Measurements from ENCODE around the gene PSMD3.

The PSMD3 gene

GRCh38 chr17:40024901-40025300, 44.3 kb downstream of the PSMD3 start:
- DNase-seq = no peak

DNA sequence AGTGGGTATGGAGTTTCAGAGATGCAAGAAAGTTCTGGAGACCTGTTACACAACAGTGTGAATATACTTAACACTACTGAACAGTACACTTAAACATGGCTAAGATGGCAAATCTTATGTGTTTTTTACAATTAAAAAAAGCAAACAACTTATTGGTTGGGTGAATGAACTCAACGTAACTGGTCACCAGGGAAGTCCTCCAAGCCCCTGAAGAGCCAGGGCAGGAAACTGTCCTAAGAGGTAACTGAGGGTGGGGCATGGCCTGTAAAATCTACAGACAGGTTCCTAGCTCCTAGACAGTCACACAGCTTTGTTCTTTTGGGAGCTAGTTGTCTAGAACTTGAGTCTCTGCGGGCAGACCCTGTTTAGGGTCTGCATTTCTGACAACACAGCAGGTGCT, 45.0 kb downstream of the PSMD3 start:
- no peak for DNase-seq

DNA sequence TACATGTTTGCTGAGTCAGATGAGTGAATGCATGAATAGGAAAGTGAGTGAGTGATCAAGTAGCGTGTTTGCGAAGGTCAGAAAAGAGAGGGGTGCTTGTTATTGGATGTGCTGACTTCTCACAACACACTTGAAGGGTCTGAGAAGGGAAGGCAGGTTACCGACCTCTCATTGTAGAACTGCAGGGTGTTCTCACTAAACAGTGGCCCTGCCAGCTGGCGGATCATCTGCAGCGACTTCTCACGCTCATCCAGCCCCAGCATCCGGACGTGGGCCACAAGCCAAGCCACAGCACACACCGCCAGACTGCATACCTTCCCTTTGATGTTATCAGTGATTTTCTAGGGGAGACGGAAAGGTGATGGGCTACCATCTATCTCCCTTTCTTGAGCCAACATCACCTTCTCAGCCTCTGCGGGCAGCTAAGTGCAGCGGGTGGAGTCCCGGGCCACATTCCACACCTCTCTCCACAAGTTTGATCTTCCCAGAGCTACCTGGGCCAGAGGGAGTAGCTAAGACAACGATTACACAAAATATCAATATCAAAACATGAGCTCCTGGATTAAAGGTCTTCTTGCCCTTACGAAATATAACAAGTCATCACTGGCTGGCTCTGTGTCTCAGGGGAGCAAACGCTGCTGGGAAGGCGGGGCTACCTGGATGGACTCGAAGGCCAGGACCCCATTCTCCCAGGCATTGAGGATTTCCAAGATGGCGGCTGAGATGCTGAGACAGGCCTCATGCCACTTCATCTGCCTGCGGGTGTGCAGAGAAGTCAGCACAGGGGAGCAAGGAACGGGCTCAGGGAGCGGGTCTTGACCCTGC, 45.6 kb downstream of the PSMD3 start:
- peak in 1 of 2 donors; percentile 38 for DNase-seq

DNA sequence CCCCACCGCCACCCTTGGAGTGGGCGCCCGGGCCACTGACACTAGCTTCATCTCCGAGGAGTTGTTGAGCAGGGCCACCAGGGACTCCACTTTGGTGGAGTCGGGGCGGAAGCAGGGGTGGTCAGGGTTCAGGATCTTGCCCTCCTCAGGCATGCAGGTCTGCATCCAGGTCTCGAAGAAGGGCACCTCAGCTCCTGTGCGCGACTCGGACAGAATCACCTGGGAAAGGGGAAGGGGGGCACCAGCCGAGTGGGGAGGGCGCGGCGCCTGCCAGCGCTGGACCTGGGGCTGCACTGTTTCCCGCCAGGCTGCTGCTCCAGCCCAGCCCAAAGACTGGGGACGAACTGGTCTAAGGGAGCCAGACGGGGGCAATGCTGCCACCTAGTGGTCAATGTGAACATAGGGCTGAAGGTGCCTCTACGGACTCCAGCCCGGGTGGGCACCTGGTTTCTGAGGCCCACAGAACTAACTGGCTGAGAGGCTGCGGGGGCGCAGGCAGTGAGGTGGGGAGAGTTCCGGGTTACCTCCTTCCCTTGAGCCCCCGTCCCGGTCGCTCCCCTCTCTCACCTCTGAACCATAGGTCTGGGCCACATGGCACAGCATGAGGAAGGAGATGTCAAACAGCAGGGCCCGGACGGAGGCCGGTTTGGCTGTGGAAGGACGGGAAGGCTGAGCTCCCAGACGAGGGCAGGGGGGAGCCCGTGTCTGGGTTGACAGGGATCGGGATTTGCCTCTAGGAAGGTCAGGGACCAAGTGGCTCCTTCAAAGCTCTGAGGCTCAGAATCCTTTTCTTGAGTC, 46.4 kb downstream of the PSMD3 start:
- peak; percentile 80 to 81 for DNase-seq

- no peak for DNase-seq
Measured at GRCh38 chr17:40027614-40028012, 47.0 kb downstream of the PSMD3 start.

- no peak for DNase-seq
Measured at GRCh38 chr17:40028595-40028994, 48.0 kb downstream of the PSMD3 start.

- DNase-seq = no peak
Measured at GRCh38 chr17:40031706-40032105, 51.1 kb downstream of the PSMD3 start.

DNA sequence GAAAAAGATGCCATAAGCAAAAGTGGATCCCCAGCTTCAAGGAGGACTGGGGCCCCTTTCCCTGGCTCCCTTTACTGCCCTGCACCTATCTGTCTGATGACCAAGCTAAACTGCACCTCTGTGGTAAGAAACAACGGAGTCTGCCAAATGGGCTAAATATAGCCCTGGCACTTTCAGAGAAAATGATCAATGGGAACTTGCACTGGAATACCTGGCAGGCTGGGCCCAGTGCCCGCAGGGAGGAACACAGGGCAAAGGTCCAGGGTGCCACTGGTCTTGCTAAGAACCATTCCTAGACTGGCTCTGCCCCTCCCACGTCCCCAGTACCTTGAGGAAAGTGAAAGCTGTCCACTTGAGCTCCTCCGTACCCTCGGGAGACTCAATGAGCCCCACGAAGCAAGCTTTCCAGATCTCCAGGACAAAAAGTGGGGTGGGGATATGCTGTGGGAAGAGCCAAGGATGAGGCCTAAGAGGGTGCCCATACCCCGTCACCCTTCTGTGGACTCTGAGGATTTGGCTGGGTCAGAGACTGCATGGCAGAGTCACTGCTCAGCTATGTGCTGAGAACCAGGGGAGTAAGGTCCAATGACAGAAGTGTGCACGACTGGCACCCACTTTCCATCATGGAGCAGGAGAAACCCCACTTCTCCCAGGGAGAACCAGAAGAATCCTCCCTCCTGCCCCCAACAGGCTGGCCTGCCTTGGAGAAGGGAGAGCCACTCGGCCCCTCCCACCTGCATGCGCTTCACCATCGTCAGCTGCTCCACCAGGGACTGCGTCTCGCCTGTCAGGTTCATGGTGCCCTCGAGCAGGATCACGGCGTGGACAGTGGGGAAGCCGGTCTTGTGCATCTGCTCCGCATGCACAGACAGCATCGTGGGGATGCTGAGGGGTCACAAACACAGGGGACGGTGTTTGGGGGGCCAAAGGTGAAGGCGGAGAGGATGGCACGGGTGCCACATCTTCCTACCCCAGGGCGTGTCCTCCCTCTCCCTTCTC, 52.0 kb downstream of the PSMD3 start:
- DNase-seq = no peak

DNA sequence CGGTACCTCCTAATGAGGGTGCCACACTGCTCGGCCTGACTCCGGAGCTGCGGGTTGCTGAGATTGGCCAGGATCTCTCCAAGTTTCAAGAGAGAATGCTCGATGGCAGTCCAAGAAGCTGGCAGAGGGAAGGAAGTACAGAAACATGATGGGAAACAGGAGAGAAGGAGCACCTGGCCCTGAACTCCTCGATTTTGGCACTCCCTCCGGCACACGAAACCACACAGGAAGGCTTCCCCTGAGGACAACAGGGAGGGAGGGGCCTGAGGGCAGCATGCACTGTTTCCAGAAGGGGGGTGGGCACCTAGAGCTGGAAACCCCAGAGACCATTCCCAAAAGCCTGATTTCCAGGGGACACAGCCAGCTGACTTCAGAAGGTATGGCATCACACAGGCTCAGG, 52.7 kb downstream of the PSMD3 start:
- no peak for DNase-seq

DNA sequence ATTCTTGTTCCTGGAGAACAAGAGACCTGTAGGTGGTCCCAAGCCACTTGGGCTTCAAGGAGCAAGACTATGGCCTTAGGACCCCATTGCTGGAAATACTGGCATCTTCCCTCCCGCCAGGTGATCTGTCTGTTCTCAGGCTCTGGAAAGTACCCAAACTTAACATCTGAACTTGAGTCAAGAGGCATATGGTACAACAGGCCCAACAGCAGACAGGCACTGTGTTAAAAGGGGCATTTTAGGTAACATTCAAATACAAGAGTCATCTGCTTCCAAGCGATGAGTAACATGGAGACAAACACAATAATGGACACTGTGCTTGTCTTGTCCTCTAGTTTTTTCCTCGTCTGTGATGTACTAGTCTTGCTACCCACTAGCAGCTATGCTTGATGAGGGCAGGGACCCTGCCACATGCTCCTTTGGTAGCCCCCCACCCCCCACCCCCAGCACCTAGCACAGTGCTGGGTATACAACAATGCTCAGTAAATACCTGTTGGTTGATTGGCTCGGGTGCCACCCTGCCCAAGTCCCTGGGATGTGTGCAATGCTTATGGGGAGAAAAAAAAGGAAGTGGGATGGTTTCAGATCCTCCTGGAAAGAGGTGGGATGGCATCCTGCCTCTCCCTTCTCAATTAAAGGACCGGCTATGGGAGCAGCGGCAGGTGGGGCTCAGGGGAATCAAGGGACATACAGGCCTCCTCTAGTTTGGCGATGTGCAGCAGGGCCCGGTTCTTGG, 54.0 kb downstream of the PSMD3 start:
- DNase-seq = no peak

GRCh38 chr17:40035162-40035559, 54.6 kb downstream of the PSMD3 start:
- DNase-seq = no peak

GRCh38 chr17:40038882-40039513, 58.4 kb downstream of the PSMD3 start:
- no peak for DNase-seq

- no peak for DNase-seq
Measured at GRCh38 chr17:40041196-40041595, 60.6 kb downstream of the PSMD3 start.
